GM10266 (cell line): ENCODE measurements around the gene WWOX.

Experiments used
- DNase-seq: peaks from one replicate; pipeline ENCODE4 v3.0.0; 2012; ENCODE audit errors: extremely low spot score
- TF ChIP-seq, protein P1 (sequence below): IDR thresholded peaks from 2 replicates; pipeline ENCODE4 v1.5.1; 2012; ENCODE audit warnings: mild to moderate bottlenecking, low read depth; ENCODE audit not compliant: control insufficient read depth, insufficient read depth; ENCODE audit errors: missing control alignments

The WWOX gene

DNA sequence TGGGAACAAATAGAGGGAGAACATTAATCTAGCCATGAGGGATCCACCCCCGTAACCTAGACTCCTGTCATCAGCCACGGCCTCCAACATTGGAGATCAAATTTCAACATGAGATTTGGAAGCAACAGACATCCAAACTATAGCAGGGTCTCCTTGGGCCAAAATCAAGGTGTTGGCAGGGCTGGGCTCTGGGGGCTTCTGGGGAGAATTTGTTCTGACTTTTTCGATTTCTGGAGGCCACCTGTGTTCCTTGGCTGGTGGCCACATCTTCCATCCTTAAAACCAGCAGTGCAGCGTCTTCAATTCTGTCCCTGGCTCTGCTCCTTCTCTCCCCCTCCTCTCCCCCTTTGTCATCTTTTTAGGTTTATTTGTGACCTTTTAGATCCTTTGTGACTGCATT is 546.2 kb downstream of the WWOX start:
- TF ChIP-seq, protein P1, sequence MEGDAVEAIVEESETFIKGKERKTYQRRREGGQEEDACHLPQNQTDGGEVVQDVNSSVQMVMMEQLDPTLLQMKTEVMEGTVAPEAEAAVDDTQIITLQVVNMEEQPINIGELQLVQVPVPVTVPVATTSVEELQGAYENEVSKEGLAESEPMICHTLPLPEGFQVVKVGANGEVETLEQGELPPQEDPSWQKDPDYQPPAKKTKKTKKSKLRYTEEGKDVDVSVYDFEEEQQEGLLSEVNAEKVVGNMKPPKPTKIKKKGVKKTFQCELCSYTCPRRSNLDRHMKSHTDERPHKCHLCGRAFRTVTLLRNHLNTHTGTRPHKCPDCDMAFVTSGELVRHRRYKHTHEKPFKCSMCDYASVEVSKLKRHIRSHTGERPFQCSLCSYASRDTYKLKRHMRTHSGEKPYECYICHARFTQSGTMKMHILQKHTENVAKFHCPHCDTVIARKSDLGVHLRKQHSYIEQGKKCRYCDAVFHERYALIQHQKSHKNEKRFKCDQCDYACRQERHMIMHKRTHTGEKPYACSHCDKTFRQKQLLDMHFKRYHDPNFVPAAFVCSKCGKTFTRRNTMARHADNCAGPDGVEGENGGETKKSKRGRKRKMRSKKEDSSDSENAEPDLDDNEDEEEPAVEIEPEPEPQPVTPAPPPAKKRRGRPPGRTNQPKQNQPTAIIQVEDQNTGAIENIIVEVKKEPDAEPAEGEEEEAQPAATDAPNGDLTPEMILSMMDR: no peak
- no peak for DNase-seq

- TF ChIP-seq, protein P1: no peak
- no peak for DNase-seq
Measured at GRCh38 chr16:78647019-78647418, 547.6 kb downstream of the WWOX start.

DNA sequence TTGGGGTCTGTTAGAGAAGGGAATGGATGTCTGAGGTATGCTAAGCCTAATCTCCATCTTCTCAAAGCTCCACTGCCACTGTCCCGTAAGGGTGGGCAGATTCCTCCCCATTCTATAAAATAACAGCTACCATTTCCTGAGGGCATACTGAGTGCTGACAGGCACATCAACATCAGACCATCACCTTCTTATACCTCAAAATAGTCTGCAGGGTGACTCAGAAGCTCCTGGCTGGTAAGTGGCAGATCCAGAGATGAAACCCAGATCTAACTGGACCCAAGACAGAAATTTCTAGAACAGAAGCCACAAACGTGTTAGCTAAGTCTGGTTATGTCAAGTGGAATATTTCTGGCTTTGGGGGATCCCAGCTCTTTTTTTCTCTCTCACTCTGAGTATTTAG is 548.0 kb downstream of the WWOX start:
- DNase-seq: no peak
- TF ChIP-seq, protein P1: no peak

DNA sequence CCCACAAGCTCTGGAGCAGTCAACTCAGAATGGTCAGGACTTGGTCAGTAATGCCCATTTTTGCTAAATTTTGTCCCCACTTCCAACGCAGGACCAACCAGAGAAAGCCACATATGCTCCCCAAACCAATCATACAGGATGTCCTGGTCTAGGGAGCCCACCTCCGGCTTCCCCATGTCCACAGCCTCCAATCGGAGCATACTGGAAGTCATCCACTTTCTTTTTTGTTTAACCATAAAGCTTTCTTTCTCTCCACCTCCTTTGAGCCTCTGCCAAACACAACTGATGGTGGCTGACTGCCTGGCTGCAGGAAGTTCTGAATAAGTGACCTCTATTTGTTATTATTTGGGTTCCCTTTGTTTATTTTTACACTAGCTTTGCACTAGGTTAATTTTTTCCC is 549.1 kb downstream of the WWOX start:
- TF ChIP-seq, protein P1: no peak
- DNase-seq: no peak

GRCh38 chr16:78650339-78651074 is 551.1 kb downstream of the WWOX start:
- TF ChIP-seq, protein P1: no peak
- DNase-seq: no peak

GRCh38 chr16:78654929-78655328 is 555.5 kb downstream of the WWOX start:
- no peak for DNase-seq
- TF ChIP-seq, protein P1: no peak

GRCh38 chr16:78655331-78656113 is 556.1 kb downstream of the WWOX start:
- no peak for DNase-seq
- TF ChIP-seq, protein P1: no peak
